WERI-Rb-1 (cell line): Measurements from ENCODE around the gene SVEP1.

Source experiments
- DNase-seq: peaks from one replicate; pipeline ENCODE4 v3.0.0-alpha.2; 2020
- H3K27ac ChIP-seq: fragments of 250-450 bp; sonication (Bioruptor Pico); 2 replicates; pipeline ENCODE4 v1.5.1; 2020; ENCODE audit warnings: mild to moderate bottlenecking, moderate library complexity
- H3K27me3 ChIP-seq: fragments of 250-450 bp; sonication (Bioruptor Pico); 2 replicates; pipeline ENCODE4 v1.5.1; 2021; ENCODE audit warnings: mild to moderate bottlenecking, low read depth, moderate library complexity; ENCODE audit not compliant: insufficient read depth, severe bottlenecking
- H3K36me3 ChIP-seq: fragments of 250-450 bp; sonication (Bioruptor Pico); 2 replicates; pipeline ENCODE4 v1.5.1; 2020; ENCODE audit warnings: mild to moderate bottlenecking, moderate library complexity
- H3K4me3 ChIP-seq: 2 replicates; pipeline ENCODE4 v1.5.1; 2011; ENCODE audit warnings: low read depth, mild to moderate bottlenecking, control low read depth, low read length
- H3K9me3 ChIP-seq: fragments of 250-450 bp; sonication (Bioruptor Pico); 2 replicates; pipeline ENCODE4 v1.5.1; 2021; ENCODE audit warnings: mild to moderate bottlenecking, moderate library complexity; ENCODE audit not compliant: severe bottlenecking
- TF ChIP-seq, protein P1 (sequence below): IDR thresholded peaks from 2 replicates; pipeline ENCODE4 v1.5.1; 2011; ENCODE audit warnings: low read depth, mild to moderate bottlenecking, control low read depth, inconsistent platforms, low read length

SVEP1 gene

DNA sequence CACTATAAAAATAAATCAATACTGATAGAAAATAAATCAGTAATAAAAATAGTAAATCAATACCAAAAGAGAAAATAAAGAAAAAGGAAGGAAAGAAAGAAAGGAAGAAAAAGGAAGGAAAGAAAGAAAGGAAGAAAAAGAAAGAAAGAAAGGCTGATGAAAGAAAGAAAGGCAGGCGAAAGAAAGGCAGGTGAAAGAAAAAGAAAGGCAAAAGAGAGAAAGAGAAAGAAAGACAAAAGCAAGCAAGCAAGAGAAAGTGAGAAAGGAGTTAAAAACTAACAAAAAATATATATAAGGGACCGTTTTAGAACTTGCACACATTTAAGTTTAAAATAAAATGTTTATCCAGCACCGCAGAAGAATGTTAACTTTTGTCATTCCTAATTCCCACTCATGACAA, 116.0 kb downstream of the SVEP1 start:
- TF ChIP-seq, protein P1, sequence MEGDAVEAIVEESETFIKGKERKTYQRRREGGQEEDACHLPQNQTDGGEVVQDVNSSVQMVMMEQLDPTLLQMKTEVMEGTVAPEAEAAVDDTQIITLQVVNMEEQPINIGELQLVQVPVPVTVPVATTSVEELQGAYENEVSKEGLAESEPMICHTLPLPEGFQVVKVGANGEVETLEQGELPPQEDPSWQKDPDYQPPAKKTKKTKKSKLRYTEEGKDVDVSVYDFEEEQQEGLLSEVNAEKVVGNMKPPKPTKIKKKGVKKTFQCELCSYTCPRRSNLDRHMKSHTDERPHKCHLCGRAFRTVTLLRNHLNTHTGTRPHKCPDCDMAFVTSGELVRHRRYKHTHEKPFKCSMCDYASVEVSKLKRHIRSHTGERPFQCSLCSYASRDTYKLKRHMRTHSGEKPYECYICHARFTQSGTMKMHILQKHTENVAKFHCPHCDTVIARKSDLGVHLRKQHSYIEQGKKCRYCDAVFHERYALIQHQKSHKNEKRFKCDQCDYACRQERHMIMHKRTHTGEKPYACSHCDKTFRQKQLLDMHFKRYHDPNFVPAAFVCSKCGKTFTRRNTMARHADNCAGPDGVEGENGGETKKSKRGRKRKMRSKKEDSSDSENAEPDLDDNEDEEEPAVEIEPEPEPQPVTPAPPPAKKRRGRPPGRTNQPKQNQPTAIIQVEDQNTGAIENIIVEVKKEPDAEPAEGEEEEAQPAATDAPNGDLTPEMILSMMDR, result no peak
- Histone ChIP-seq H3K27ac (no peak overlapping the region), H3K27me3 (peaks cover 80% of the 10 kb centered on the region), H3K9me3 (no peaks in the 10 kb centered on the region), H3K36me3 (no peaks in the 10 kb centered on the region), H3K4me3 (no peak overlapping the region)
- no peak for DNase-seq

DNA sequence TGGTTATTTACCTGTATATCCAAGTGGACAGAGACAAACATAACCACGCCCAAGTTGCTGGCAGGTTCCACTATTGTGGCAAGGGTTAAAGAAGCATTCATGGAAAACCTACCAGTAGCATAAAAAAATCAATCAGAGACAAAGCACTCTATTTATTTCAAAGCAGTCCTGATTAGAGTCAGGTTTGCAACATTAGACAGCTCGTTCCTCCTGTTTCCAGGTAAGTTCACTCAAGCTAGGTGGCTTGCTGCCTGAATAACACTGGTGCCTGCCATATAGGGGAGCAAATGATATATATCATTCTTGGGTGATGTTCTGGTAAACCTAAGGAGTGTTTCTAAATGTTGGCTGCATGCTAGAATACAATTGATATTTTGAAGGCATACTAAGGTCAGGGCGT, 122.3 kb downstream of the SVEP1 start:
- H3K4me3 ChIP-seq, result no peak overlapping the region

DNA sequence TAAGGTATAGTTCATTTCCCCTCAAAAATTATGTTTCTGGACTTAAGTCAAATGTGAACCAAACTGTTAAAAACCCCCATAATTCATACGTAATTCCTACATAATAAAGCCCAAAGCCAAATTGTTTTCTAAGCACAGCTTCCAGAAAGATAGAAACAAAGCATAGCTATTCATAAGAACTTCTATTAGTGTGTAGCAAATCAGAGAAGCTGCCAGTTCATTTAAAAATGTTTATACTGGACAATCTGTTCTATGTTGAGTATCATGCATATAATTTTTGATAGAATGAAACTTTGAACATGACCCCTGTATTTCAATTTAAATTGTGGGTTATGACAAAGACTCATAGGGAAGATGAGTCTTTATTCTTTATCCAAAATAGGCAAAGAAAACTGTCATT, 122.9 kb downstream of the SVEP1 start:
- TF ChIP-seq, protein P1, result no peak
- H3K27ac ChIP-seq, result no peak overlapping the region
- H3K36me3 ChIP-seq, result no peaks in the 10 kb centered on the region
- H3K27me3 ChIP-seq, result peaks cover 65% of the 10 kb centered on the region
- no peak for DNase-seq
- H3K9me3 ChIP-seq, result no peaks in the 10 kb centered on the region
- H3K4me3 ChIP-seq, result no peak overlapping the region

More for the DNA sequence above, 122.3 kb downstream of the SVEP1 start:
- H3K36me3 ChIP-seq, result no peaks in the 10 kb centered on the region
- no peak for DNase-seq
- no peaks in the 10 kb centered on the region for H3K9me3 ChIP-seq
- TF ChIP-seq, protein P1, result no peak
- no peak overlapping the region for H3K27ac ChIP-seq
- peaks cover 65% of the 10 kb centered on the region for H3K27me3 ChIP-seq

- DNase-seq, result no peak
- Histone ChIP-seq H3K27ac (no peak overlapping the region), H3K36me3 (no peaks in the 10 kb centered on the region), H3K4me3 (no peak overlapping the region), H3K9me3 (no peaks in the 10 kb centered on the region), H3K27me3 (peaks cover 63% of the 10 kb centered on the region)
- TF ChIP-seq, protein P1, result no peak
Measured at GRCh38 chr9:110455860-110456259, 123.7 kb downstream of the SVEP1 start.

DNA sequence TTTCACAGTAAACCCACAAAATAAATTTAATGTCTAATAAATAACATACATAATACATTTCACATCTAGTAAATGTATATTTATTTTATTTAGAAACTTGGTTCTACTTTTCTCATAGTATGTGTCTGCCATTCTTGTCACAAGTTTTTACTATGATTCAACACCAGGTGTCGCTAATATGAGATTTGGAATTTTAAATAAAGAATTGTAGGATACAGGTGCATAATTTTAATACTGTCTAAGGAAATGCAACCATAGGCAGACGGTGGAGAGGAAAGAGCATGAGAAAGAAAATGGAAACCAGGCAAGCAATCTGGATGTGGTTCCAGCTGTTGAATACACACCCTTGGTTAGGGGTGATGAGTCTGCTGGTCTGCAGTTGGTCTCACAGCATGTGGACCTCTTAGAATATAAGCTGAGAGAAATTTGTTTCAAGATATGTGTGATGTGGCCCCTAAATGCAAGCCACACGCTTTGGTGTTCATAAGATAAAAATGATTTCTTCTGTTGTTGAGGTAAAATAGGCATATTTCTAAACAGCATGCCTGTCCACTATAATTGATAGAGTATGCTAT, 127.2 kb downstream of the SVEP1 start:
- no peak overlapping the region for H3K27ac ChIP-seq
- no peak overlapping the region for H3K4me3 ChIP-seq
- no peaks in the 10 kb centered on the region for H3K9me3 ChIP-seq
- H3K27me3 ChIP-seq, result peaks cover 67% of the 10 kb centered on the region
- no peak for DNase-seq
- TF ChIP-seq, protein P1, result 0 out of 2 replicates have a peak, but pooled peaks have one; percentile 6
- no peaks in the 10 kb centered on the region for H3K36me3 ChIP-seq

DNA sequence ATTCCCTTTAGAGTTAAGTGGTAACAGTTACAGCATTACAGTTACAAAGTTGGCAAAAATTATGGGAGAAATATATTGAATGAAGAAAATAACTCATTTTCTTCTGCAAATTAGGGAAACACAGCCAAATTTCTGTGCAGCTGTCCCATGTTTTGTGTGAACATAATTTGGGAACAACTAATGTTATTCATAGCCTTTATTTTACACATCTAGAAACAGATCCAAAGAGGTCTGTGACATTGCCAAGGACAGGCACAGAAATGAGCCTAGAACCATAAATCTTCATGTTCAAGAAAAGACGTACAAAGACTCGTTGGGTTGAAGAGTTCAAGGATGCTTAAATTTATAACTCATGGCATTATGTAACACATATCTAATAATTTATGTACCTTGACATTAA, 127.8 kb downstream of the SVEP1 start:
- TF ChIP-seq, protein P1, result no peak

More for the DNA sequence above, 127.8 kb downstream of the SVEP1 start:
- H3K36me3 ChIP-seq, result no peaks in the 10 kb centered on the region
- no peak overlapping the region for H3K27ac ChIP-seq
- H3K27me3 ChIP-seq, result peaks cover 70% of the 10 kb centered on the region
- H3K4me3 ChIP-seq, result no peak overlapping the region
- no peaks in the 10 kb centered on the region for H3K9me3 ChIP-seq
- no peak for DNase-seq
